Measurements from ENCODE around the gene SLCO3A1.

GRCh38 chr15:91911844-91912243 lies 58.3 kb downstream of the SLCO3A1 start:
- TF ChIP-seq CTCF (conservative IDR thresholded peaks at IDR 0.05; ENCODE audit: low read length) (no peak), EZH2phosphoT487 (IDR thresholded peaks at IDR 0.05; ENCODE audit: borderline replicate concordance, low read depth, low read length) (no peak)
